Body of pancreas (tissue), 4 donors: ENCODE measurements around the gene DENND5B.
"Not testable (repeated sequence)": the region's sequence is repeated elsewhere in the genome, so short reads cannot be mapped to it uniquely, and the experiment has no call there.

Experiments
- CTCF ChIP-seq, 7 experiments: fragments of 450-650 bp in 4 of 7; fragments of 200-600 bp in 3 of 7; sonication (generic) in 3 of 7; IDR thresholded peaks; one replicate each; pipeline ENCODE4 v1.5.1; 2016 to 2019; ENCODE audit warnings: antibody characterized with exemption in 7 of 7
- POLR2A ChIP-seq, 3 donors: fragments of 450-650 bp; IDR thresholded peaks; one replicate each; pipeline ENCODE4 v1.6.1; 2016; ENCODE audit warnings: antibody characterized with exemption in 3 of 3, mild to moderate bottlenecking in 2 of 3

- not testable (repeated sequence) for TF ChIP-seq POLR2A, CTCF (IDR thresholded peaks at IDR 0.05)
These were observed 21.4 kb downstream of the DENND5B start for GRCh38 chr12:31569517-31569916.
